Measurements from ENCODE around the gene SEC16B.

GRCh38 chr1:177940682-177941081, 29.2 kb downstream of the SEC16B start:
- TF ChIP-seq, protein P1, sequence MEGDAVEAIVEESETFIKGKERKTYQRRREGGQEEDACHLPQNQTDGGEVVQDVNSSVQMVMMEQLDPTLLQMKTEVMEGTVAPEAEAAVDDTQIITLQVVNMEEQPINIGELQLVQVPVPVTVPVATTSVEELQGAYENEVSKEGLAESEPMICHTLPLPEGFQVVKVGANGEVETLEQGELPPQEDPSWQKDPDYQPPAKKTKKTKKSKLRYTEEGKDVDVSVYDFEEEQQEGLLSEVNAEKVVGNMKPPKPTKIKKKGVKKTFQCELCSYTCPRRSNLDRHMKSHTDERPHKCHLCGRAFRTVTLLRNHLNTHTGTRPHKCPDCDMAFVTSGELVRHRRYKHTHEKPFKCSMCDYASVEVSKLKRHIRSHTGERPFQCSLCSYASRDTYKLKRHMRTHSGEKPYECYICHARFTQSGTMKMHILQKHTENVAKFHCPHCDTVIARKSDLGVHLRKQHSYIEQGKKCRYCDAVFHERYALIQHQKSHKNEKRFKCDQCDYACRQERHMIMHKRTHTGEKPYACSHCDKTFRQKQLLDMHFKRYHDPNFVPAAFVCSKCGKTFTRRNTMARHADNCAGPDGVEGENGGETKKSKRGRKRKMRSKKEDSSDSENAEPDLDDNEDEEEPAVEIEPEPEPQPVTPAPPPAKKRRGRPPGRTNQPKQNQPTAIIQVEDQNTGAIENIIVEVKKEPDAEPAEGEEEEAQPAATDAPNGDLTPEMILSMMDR (IDR thresholded peaks at IDR 0.05), result no peak
- TF ChIP-seq POLR2A (IDR thresholded peaks at IDR 0.05), result no peak
